ENCODE results near the gene BARHL1. TPM values are rescaled to one million over a fixed set of nuclear protein-coding genes. Genes with fewer than 3 reads are reported as not detected.

The BARHL1 gene
- total and polyA plus RNA-seq, 4 donors: not detected

- Histone ChIP-seq H3K27ac (ENCODE audit: low read depth in 1 of 2, low read length in 1 of 2) (no peak overlapping the region), H3K36me3 (ENCODE audit: control insufficient read depth in 4 of 4, insufficient read depth in 4 of 4, low read length in 4 of 4) (no peaks in the 10 kb centered on the region), H3K9ac (ENCODE audit: insufficient read depth in 1 of 2, low read length in 2 of 2) (no peak overlapping the region), H3K4me1 (ENCODE audit: control insufficient read depth in 5 of 5, insufficient read depth in 5 of 5, low read length in 5 of 5) (peaks cover 0 to 14% (median 2%) of the 10 kb centered on the region in 5 donors), H3K9me3 (ENCODE audit: control insufficient read depth in 4 of 4, insufficient read depth in 3 of 4, low read length in 3 of 4) (peaks cover 0 to 6% (median 0%) of the 10 kb centered on the region in 4 donors), H3K4me3 (no peak overlapping the region), H3K27me3 (ENCODE audit: control insufficient read depth in 3 of 3, insufficient read depth in 3 of 3, low read length in 2 of 3) (no peaks in the 10 kb centered on the region)
- ATAC-seq (ENCODE audit: insufficient read depth, low FRiP score): no peak
- 87% methylated on average over 19 of the region's 19 CpGs for WGBS, 2 donors
- no peak for TF ChIP-seq CTCF (IDR thresholded peaks at IDR 0.05; ENCODE audit: control extremely low read depth, extremely low read depth)
- DNase-seq: no peak
Measured at GRCh38 chr9:132541870-132542830, 40.3 kb upstream of the BARHL1 start.

- no peak overlapping the region for H3K9ac ChIP-seq (ENCODE audit: insufficient read depth in 1 of 2, low read length in 2 of 2)
- DNase-seq: no peak
- no peak for TF ChIP-seq CTCF (IDR thresholded peaks at IDR 0.05; ENCODE audit: control extremely low read depth, extremely low read depth)
- WGBS, 2 donors: 91 to 94% methylated on average over 4 of the region's 4 CpGs
- no peak overlapping the region for H3K4me3 ChIP-seq
- H3K27ac ChIP-seq (ENCODE audit: low read depth in 1 of 2, low read length in 1 of 2): no peak overlapping the region
- no peaks in the 10 kb centered on the region for H3K36me3 ChIP-seq (ENCODE audit: control insufficient read depth in 4 of 4, insufficient read depth in 4 of 4, low read length in 4 of 4)
- H3K9me3 ChIP-seq (ENCODE audit: control insufficient read depth in 4 of 4, insufficient read depth in 3 of 4, low read length in 3 of 4): peaks cover 0 to 6% (median 0%) of the 10 kb centered on the region in 4 donors
- peaks cover 0 to 14% (median 2%) of the 10 kb centered on the region in 5 donors for H3K4me1 ChIP-seq (ENCODE audit: control insufficient read depth in 5 of 5, insufficient read depth in 5 of 5, low read length in 5 of 5)
- H3K27me3 ChIP-seq (ENCODE audit: control insufficient read depth in 3 of 3, insufficient read depth in 3 of 3, low read length in 2 of 3): no peaks in the 10 kb centered on the region
- no peak for ATAC-seq (ENCODE audit: insufficient read depth, low FRiP score)
Measured at GRCh38 chr9:132543251-132543650, 39.2 kb upstream of the BARHL1 start.

- WGBS, 2 donors: 48 to 70% methylated on average over 21 of the region's 21 CpGs
- peak; percentile 33 to 55 (median 35) for DNase-seq
Measured at GRCh38 chr9:132543960-132544359, 38.4 kb upstream of the BARHL1 start.

More at GRCh38 chr9:132543960-132544359, 38.4 kb upstream of the BARHL1 start:
- Histone ChIP-seq H3K4me1 (ENCODE audit: control insufficient read depth in 5 of 5, insufficient read depth in 5 of 5, low read length in 5 of 5) (peaks cover 0 to 16% (median 2%) of the 10 kb centered on the region in 5 donors), H3K4me3 (no peak overlapping the region), H3K36me3 (ENCODE audit: control insufficient read depth in 4 of 4, insufficient read depth in 4 of 4, low read length in 4 of 4) (no peaks in the 10 kb centered on the region), H3K9me3 (ENCODE audit: control insufficient read depth in 4 of 4, insufficient read depth in 3 of 4, low read length in 3 of 4) (peaks cover 0 to 6% (median 0%) of the 10 kb centered on the region in 4 donors), H3K27ac (ENCODE audit: low read depth in 1 of 2, low read length in 1 of 2) (no peak overlapping the region), H3K9ac (ENCODE audit: insufficient read depth in 1 of 2, low read length in 2 of 2) (no peak overlapping the region), H3K27me3 (ENCODE audit: control insufficient read depth in 3 of 3, insufficient read depth in 3 of 3, low read length in 2 of 3) (no peaks in the 10 kb centered on the region)
- no peak for ATAC-seq (ENCODE audit: insufficient read depth, low FRiP score)
- TF ChIP-seq CTCF (IDR thresholded peaks at IDR 0.05; ENCODE audit: control extremely low read depth, extremely low read depth): no peak
